ENCODE data around the gene MTR. TPM values are rescaled to one million over a fixed set of nuclear protein-coding genes. Genes with fewer than 3 reads are reported as not detected.

Gene MTR
- total RNA-seq, 6 experiments from 2014 or later: 9.4 to 15.4 (median 11.8) TPM

GRCh38 chr1:236945002-236945401 is 149.9 kb downstream of the MTR start:
- Histone ChIP-seq H3K27me3 (no peaks in the 10 kb centered on the region), H3K27ac (no peak overlapping the region), H3K9me3 (no peaks in the 10 kb centered on the region), H3K4me3 (no peak overlapping the region), H3K36me3 (no peaks in the 10 kb centered on the region), H3K4me1 (no peaks in the 10 kb centered on the region)
- TF ChIP-seq POLR2A (IDR thresholded peaks at IDR 0.05): no peak
- no peak for TF ChIP-seq CTCF (IDR thresholded peaks at IDR 0.05)
- 81% methylated on average over 3 of the region's 3 CpGs for WGBS (ENCODE audit: insufficient coverage, low coverage, low lambda C conversion rate, missing lambda C conversion rate)
- DNase-seq: no peak
- intact Hi-C loops (cut with DNase I): no loop called here
- no peak for ATAC-seq

DNA sequence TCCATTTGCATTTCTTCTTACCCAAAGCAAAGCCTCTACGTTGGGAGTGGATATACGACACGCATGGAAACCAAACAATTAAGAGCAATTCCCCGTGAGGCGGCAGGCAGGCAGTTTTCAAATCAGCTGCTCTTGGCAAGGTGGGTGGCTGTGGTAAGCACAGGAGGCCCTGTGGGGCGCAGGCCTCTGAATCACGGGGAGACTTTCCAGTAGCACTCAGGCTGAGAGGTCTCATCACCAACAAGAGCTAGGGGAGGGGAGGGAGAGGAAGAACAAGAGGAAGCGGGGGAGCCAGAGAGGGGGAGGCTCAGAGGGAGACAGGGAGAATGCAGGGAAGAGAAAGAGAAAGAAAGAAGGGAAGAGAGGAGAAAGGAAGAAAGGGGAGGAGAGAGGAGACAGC is 152.7 kb downstream of the MTR start:
- no peaks in the 10 kb centered on the region for H3K36me3 ChIP-seq
- 50% methylated on average over 8 of the region's 8 CpGs for WGBS (ENCODE audit: insufficient coverage, low coverage, low lambda C conversion rate, missing lambda C conversion rate)
- DNase-seq (no peak), ATAC-seq (no peak)
- TF ChIP-seq CTCF (IDR thresholded peaks at IDR 0.05) (no peak), POLR2A (IDR thresholded peaks at IDR 0.05) (no peak)
- no peaks in the 10 kb centered on the region for H3K9me3 ChIP-seq
- no peaks in the 10 kb centered on the region for H3K27me3 ChIP-seq
- H3K4me3 ChIP-seq: no peak overlapping the region
- intact Hi-C loops (cut with DNase I): no loop called here
- H3K4me1 ChIP-seq: no peaks in the 10 kb centered on the region
- H3K27ac ChIP-seq: no peak overlapping the region

DNA sequence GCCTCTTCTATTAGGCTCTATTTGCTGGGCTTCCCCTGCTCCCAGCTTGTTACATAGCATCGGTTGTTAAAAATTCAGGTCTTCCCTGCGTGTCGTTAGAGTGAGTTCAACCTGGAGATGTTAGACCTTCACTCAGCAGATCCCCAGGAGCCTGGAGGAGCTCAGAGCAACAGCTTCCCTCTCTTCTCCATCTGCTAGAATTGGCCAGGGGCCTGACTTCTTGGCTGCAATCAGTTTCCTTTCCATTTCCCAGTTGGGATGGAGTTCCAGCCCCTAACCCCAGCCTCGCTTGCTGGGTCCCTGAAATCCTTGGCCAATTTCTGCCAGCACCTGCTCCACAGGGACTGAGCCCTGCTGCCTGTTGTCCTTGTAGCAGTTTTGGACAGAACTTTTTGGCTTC is 153.3 kb downstream of the MTR start:
- WGBS (ENCODE audit: insufficient coverage, low coverage, low lambda C conversion rate, missing lambda C conversion rate): no CpG with 5 or more reads among the region's 4 CpGs
- no peak for ATAC-seq
- H3K27me3 ChIP-seq: no peaks in the 10 kb centered on the region
- no peaks in the 10 kb centered on the region for H3K4me1 ChIP-seq
- no peak overlapping the region for H3K27ac ChIP-seq
- intact Hi-C loops (cut with DNase I): no loop called here
- no peak for TF ChIP-seq POLR2A (IDR thresholded peaks at IDR 0.05)
- TF ChIP-seq CTCF (IDR thresholded peaks at IDR 0.05): no peak
- no peaks in the 10 kb centered on the region for H3K36me3 ChIP-seq
- no peaks in the 10 kb centered on the region for H3K9me3 ChIP-seq
- H3K4me3 ChIP-seq: no peak overlapping the region
- no peak for DNase-seq

DNA sequence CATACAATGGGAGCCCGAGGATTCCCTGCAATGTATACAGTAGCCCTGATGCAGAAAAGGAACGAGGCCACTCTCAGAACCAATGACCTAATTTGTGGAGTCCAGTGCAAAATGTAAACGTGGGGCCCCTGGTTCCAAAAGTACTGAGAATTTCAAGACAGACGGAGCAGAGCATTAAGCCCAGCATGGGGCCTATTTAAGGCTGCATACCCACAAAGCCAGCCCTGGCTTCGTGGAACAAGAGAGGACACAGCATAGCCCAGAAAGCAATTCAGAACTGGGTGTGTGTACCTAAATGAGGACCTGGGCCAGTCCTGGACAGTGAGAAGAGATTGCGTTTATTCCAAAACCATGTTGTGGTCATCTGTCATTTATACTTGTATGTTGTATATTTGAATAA is 153.9 kb downstream of the MTR start:
- TF ChIP-seq CTCF (IDR thresholded peaks at IDR 0.05) (no peak), POLR2A (IDR thresholded peaks at IDR 0.05) (no peak)
- WGBS (ENCODE audit: insufficient coverage, low coverage, low lambda C conversion rate, missing lambda C conversion rate): 53% methylated on average over 6 of the region's 6 CpGs
- no peaks in the 10 kb centered on the region for H3K4me1 ChIP-seq
- H3K27me3 ChIP-seq: no peaks in the 10 kb centered on the region
- H3K27ac ChIP-seq: no peak overlapping the region
- no peak overlapping the region for H3K4me3 ChIP-seq
- no peaks in the 10 kb centered on the region for H3K36me3 ChIP-seq
- intact Hi-C loops (cut with DNase I): no loop called here
- H3K9me3 ChIP-seq: no peaks in the 10 kb centered on the region
- DNase-seq: no peak
- ATAC-seq: no peak

- Histone ChIP-seq H3K4me1 (no peaks in the 10 kb centered on the region), H3K36me3 (no peaks in the 10 kb centered on the region), H3K27ac (no peak overlapping the region), H3K9me3 (no peaks in the 10 kb centered on the region), H3K4me3 (no peak overlapping the region), H3K27me3 (no peaks in the 10 kb centered on the region)
- intact Hi-C loops (cut with DNase I): no loop called here
- no peak for ATAC-seq
- WGBS (ENCODE audit: insufficient coverage, low coverage, low lambda C conversion rate, missing lambda C conversion rate): 65% methylated on average over 5 of the region's 5 CpGs
- TF ChIP-seq POLR2A (IDR thresholded peaks at IDR 0.05): no peak
- no peak for TF ChIP-seq CTCF (IDR thresholded peaks at IDR 0.05)
- DNase-seq: no peak
Observed at GRCh38 chr1:236950365-236950764, 155.3 kb downstream of the MTR start.
